SH-SY5Y (cell line): ENCODE measurements around the gene PRDM5.

Source experiments
- GATA2 ChIP-seq: IDR thresholded peaks from 2 replicates; pipeline ENCODE4 v1.6.1; 2011; ENCODE audit warnings: mild to moderate bottlenecking, low read depth, low read length
- GATA3 ChIP-seq: IDR thresholded peaks from 2 replicates; pipeline ENCODE4 v1.6.1; 2011; ENCODE audit warnings: low read depth, mild to moderate bottlenecking, low read length, moderate library complexity

DNA sequence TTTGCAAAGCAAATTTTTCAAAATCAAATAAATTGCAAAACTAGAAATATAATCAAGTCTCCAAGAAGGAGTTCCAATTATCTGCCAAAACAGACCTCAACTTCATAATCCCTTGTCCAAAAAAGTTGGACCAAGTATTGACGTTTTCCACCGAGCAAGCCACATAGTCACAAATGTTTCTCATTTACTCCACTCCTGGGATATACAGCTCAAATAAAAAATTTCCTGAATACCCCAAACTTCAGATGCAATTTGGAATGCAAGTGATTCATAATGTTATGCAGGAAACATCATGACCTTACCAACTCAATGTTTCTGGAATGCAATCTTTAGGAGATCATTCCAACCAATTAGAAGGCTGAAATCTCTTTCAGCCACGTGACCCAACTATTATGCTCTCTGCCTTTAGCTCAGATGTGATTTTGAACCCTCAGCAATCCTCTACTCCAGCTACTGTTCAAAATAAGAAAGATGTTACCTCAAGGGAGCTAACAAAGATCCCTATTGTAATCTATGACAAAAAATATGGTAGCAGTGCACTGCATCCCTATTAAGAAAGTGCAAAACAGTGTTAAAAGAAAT lies 72.4 kb downstream of the PRDM5 start:
- TF ChIP-seq GATA3 (no peak), GATA2 (no peak)
